Pulmonary artery endothelial cell (primary cell): Measurements from ENCODE around the gene ATXN1. TPM values are rescaled to one million over a fixed set of nuclear protein-coding genes. Genes with fewer than 3 reads are reported as not detected.
"Not testable (repeated sequence)": the region's sequence is repeated elsewhere in the genome, so short reads cannot be mapped to it uniquely, and the experiment has no call there.

Source experiments
- DNase-seq: peaks from one replicate; pipeline ENCODE4 v3.0.0-alpha.2; 2011; ENCODE audit warnings: low read depth, low spot score
- total RNA-seq: library from RNA; depleted of rRNA; stranded (reverse); fragments of >200 nt; gene quantifications from 2 replicates; pipeline ENCODE4 v1.2.3, GENCODE V29; 2014

ATXN1 gene
- total RNA-seq, 1 donor from 2014 or later, result 14.2 TPM

DNA sequence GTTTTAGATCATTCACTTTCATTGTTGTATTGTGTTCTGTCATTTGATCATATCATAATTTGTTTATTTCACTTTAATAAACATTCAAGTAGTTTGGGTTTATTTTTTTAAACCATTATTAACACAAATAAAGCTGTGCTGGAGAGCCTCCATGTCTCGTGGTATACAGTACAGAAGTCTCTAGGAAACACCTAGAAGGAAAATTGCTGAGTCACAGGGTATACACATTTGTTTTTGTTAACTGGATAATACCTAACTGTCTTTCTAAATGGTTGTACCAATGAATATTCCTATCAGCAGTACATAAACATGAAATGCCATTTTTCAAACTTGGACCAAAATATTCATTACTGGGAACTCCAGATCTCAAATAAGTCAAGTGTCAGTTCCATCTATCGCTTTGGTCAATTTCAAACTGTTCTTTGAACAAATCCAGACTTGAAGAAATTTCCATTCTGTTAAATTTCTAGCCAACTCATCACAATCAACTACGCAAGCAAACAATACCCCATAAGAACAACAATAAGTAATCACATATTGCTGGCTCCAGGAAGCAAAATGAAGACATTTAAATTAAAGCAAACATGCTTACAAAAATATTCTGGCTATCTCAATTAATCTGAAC is 138.1 kb downstream of the ATXN1 start:
- no peak for DNase-seq

DNA sequence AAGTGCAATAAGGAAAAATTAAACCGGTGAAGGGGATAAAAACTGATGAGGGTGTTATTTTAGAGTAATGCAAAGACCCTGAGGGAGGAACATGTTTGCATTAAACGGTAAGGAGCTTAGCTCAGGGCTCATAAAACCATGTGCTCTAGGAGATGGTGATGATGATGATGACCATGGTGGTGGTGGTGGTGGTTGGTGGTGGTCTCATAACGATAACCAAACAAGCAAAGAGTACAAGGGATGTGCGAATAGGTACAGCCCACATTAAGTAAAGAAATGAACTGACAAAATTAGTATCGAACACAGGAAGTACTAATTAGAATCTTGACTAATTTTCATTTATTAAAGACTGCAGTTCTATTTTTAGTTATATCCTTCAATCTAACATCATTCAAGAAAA is 139.1 kb downstream of the ATXN1 start:
- no peak for DNase-seq

DNA sequence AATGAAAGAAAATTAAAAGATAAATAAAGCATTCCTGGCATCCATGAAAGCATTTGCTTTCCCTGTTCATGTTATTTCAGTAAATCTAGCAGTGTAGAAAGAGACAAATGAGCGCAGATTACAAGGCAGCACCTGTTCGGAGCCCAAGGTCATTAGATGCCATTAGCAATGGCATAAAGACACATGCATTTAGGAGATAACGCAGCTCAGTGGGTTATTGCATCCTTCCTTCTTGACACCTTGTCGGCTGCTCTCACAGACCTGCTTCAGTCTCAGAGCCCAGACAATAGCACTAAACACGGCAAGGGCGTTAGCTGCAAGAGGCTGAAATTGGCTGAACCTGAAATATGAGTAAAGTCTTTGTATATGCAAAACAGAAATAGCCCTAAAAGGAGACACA is 140.3 kb downstream of the ATXN1 start:
- no peak for DNase-seq

DNA sequence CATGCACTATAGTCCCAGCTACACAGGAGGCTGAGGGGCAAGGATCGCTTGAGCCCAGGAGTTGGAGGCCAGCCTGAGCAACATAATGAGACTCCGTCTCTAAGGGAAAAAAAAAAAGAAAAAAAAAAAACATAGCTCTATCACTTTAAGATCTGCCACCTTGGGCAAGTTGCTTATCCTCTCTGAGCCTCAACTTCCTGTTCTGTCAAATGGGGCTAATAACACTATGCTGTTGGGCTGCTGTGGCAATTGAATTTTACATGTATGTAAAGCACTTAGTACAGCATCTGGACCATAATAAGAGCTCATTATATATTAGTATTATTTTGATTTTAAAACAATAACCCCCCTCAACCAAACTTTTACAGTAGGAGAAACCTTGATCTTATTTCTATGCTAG is 141.5 kb downstream of the ATXN1 start:
- DNase-seq, result no peak

DNA sequence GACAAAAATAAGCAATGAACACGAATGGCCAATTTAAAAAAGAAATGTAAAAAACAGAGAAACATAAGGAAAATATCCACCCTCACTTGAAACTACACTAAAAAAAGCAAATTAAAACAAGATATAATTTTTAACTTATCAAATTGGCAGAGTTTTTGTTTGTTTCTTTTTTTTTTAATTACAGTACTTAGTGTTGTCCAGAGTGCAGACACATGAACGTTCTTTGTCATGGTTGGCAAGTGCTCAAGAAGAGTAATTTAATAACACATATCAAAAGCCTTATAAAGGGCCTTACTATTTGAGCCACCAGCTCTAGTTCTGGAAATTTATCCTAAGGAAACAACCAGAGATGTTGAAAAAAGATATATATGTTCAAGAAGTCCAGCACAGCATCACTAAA is 142.3 kb downstream of the ATXN1 start:
- no peak for DNase-seq

DNA sequence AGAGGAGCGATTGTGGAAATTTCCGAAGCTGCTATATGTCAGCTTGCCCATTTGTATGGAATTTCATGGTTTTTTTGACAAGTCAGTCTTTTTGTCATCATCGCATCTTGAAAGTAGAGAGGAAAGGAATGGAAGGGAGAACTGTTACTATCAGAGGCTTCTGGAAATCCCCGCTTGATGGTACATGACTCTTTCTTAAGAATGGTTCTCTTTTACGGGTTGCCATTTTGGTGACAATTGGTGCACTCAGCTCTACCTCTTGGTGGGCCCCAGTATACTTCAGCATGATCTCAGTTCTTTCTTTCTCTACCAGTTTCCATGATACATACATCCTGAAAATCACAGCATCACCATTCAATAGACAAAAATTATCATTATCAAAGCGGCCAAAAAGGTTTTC is 146.0 kb downstream of the ATXN1 start:
- DNase-seq, result not testable (repeated sequence)

DNA sequence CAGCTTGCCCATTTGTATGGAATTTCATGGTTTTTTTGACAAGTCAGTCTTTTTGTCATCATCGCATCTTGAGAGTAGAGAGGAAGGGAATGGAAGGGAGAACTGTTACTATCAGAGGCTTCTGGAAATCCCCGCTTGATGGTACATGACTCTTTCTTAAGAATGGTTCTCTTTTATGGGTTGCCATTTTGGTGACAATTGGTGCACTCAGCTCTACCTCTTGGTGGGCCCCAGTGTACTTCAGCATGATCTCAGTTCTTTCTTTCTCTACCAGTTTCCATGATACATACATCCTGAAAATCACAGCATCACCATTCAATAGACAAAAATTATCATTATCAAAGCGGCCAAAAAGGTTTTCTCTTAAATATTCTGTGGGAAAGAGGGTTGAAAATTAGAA is 147.1 kb downstream of the ATXN1 start:
- not testable (repeated sequence) for DNase-seq

DNA sequence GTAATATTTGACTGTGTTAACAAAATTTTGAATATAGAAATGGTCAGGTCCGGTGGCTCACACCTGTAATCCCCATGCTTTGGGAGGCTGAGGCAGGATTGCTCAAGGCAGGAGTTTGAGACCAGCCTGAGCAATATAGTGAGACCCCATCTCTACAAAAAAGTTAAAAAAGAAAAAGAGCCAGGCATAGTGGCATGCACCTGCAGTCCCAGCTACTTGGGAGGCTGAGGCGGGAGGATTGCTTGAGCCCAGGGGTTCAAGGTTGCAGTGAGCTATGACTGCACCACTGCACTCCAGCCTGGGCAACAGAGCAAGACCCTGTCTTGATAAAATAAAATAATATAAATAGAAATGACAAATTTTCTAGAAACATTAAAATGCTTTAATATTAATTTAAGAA is 147.8 kb downstream of the ATXN1 start:
- not testable (repeated sequence) for DNase-seq

DNA sequence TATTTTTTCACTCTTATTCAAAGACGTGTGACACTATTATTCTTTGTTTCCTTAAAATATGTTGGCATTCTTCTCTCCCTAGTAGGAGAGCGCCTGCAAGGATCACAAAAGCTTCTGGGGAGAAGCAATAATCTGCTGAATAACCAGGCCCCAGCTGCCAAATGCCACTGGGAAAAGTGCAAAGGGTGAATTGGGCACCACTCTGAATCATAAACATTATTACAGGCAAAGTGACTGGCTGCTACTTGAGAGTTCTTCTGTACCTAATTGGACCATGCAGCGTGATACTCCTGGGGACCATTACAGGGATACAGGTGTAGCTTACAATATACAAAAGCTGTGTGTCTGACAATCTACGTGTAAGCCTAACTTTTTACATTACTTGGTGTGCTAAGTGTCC is 152.8 kb downstream of the ATXN1 start:
- no peak for DNase-seq

DNA sequence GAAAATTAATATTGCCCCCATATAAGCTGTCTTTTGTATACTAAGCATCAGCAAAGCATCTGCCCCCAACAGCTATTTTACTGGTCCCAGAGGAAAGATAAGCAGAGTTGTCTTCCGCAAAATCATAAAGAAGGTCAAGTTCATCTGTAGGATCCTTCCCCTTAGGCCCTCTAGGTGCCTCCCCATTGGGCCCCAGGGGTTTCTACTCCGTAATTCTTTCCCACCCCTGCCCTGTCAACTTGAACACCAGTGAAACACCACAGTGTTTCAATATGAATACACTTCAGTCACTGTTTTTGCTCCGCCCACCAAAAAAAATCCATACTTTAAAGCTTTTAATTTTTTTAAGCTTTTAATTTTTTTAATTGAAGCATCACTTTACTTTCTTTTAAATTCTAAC is 159.2 kb downstream of the ATXN1 start:
- DNase-seq, result no peak

DNA sequence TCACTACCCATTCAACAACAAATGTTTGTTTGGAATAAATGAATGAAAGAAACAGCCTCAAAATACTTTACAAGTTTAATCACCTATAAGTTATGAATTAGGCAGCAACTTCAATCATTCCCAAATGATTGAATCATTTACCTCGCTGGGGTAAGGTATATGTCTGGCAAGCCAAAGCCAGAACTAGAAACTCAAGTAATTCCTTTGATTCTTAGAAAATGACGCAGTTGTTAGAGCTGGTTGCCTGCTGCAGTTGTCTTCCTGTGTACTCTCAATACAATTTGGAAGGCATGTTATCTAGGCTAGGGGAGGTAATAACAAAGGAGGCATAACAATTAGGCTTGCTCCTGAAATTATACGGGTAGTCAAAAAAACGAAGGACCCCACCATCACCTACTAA is 160.6 kb downstream of the ATXN1 start:
- no peak for DNase-seq

DNA sequence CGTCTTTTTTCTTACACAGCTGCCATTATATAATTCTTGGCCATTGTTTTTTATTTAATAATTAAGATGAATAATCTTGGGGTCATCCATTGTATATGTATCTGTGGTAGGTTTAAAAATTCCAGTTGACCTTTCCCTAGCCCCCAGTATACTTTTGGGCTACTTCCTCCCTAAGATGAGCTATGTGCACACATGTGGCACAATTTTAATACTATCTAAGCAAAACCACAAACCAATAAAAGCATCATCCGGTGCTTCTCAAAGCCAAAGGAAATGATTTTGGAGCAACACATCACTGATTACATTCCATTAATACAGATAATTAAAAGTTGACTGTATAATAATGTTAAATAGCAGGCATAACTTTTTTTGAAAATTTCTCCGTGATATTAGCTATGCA is 161.2 kb downstream of the ATXN1 start:
- no peak for DNase-seq

DNA sequence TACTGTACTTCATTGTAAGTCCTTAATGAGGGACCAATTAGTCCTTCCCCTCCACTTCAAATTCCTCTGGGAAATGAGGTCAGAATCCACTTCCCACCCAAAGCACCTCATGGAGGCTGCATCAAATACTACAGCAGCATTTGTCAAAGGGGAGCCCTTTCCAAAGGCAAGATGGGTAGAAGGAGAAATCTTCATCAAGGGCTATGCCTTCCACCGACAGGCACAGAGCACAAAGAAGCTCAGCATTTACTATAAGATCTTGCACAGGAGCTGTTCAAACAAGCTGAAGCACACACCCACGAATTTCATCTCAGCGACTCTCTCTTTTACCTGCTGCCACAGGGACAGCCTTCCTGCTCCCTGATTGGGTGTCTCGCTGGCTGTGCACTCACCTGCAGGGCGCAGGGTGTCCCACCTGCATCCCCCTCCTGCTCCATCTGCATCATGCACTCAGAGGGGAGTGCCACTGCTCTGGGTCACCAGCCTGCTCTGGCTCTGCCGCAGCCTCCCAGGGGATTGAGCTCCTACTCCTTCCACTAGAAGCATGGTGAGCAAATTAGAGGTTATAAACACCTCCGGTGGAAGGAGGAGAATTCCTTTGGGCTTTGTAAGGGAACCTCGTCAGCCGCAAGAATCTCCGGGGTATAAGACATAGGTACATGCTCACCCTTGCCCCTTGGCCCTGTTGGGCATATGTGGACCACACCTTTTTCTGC is 164.5 kb downstream of the ATXN1 start:
- DNase-seq, result no peak

DNA sequence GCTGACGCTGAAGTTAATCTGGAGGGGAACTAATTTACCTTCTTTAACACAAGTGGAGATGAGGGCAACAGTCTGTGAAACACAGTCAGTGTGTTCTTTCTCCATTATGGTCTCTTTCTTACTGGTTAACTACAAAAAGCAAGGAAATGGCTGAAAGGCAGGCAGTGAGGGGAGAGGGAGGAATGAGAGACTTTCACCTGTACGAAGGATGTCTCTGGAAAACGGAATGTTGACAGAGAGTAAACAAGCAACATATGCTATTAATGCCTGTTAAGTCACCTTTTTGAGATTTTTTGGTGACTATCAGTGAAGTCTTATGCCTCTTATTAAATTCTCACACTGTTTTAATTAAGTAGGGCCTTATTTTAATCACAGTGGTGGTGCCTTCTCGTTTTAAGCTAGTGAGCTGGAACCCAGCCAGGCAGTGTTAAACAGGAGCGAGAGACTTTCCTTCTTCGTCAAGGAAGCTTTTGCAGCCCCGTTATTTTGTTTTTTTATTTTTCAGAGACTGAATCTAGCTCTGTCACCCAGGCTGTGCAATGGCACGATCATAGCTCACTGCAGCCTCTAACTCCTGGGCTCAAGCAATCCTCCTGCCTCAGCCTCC is 165.6 kb downstream of the ATXN1 start:
- DNase-seq, result no peak

DNA sequence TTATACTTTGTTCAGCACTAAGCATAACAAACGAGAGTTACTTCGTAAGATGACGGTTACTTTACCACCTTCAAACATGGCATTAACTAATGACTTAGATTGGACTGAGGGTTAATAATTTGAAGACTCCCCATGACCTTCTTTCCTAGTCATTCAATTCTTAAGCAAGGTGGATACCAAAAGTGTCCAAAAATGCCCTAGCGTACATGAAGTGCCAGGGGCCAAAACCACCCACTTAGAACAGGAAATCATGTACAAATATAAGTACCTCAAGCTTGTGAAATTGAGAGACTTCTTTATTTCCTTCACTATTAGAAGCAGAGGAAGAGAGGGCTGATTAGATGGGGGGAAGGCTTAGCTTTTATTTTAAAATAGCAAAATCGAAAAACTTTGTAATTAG is 166.4 kb downstream of the ATXN1 start:
- no peak for DNase-seq

DNA sequence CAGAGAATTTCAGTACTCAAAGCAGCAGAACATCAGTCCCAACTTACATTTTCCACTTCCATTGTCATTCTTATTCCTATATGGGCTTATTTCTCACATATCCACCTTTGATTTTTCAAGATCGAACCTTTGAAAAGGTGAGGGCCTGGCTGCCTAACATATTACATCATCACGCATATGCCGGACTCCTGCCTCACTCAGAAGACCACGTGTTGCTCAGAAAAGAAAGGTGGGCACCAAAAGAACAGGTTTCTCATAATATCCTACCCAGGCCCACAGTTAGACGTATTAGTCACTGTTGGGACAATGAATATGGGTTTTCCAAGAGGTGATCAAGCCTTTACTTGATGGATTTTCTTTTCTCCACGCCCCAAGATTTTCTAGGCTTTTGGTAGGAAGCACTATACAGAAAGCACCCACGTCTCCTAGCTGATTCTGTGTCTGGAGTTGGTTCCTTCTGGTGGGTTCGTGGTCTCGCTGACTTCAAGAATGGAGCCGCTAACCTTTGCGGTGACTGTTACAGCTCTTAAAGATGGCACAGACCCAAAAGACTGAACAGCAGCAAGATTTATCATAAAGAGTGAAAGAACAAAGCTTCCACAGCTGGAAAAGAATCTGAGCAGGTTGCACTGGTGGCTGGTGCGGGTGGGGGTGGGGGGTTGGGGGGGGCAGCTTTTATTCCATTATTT is 168.9 kb downstream of the ATXN1 start:
- no peak for DNase-seq

DNA sequence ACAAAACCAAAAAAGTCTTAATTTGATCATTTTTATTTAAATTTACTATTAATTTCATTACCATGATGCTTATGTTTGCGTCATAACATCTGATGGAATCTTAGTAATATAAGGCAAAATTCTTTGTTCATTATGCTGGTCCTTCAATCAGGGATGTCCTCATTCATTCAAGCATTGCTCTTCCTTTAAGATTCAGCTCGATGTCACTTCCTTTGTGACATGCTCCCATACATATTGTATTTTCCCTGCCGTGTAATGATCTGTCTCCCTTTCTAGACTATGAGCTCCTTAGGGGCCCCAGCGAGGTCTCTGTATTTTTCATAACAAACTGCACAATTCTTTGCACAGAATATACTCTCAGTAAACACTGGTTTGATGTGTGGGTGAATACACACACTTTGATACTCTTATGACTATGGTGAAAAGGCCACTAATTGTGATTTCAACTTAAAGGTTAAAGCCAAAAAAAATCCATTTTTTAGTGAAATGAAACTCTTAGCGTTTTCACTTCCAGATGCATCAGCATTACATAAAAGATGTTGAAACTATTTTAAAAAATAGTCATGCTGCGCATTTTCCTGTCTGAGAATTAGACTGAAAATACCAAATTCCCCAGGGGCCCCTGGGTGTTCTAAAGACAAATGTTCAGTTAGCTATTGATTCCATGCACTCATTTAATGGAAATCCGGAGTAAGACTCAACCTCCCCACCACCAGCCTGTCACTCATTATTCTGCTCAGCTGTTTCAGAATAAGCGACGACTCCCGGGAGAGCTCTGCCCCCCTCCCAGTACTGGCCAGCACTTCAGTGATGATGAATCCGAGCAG is 169.7 kb downstream of the ATXN1 start:
- no peak for DNase-seq

DNA sequence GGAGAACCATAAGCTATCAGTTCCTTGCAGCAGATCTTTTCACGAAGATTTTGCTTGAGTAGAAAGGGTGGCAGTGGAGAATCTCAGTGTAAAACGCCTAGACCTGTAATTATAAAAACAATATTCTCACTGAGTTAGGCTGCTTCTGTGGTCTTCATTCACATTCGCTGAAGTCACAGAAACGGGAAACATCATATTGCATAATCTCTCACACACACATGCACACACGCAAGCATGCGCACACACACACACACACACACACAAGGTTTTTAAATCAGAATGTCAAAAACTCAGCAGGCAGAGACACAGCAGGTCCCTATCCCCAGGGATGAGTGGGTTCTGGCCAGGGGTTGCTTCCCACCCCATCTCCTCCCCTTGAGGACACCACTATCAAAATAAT is 175.5 kb downstream of the ATXN1 start:
- no peak for DNase-seq

DNA sequence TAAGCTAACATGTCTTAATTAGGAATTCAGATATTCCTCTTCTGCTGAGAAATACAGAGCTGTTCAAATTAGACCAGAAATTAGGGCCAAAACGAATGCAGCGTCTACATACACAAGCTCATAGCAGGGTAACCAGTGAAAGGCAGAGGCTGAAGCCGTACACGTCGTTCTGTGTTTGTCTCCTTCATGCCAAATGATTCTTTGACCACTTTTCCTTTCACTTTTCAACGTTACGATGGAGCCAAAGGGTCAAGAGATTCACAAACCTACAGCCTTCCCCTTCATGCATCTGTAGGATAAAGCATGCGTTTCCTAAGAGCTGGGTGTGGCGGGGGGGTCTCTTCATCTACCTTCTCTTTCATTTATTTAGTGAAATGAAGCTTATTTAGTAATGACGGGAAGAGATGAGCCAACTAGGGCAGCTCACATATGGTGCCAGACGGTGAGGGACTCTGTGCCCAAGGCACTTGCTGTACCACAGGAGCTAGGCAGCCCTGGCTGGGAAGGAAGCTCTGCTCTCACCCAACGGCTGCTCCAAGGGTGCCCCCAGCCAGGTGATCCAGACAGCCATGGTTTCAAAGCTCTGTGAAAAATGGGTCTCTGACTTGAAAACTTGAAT is 178.0 kb downstream of the ATXN1 start:
- no peak for DNase-seq

DNA sequence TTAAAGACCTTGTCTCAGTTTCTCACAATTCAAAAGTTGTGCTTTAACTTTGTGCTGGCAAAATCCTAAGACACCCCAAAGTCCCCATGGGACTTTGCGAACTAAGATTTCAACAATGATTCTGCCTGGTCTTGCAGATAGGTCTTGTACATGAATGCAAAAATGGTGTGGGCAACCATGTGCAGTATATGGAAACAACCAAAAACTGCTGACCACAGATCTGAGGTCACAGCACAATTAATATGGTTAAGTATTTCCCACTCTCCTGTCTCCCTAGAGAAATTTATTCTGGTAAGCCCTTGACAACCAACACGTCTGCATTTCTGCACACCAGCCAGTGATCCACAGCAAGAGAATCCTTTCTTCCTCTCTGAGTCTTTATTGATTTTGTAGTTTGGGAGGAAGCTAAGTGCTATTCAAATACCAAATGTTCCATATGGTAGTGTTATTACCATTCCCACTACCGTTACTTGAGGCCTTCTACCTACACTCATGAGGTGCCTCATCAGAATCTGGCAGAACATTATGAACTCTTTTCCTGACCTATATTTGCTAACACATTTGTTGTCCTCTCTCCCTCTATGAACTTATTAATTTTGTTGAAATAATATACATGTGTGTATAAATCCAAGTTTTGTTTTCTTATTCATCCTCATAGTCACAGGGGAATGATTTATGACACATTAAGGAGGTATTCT is 178.7 kb downstream of the ATXN1 start:
- DNase-seq, result no peak
